Fibroblast of mammary gland (primary cell): ENCODE results near the gene TIGAR.

Experiments
- DNase-seq: peaks from one replicate; pipeline ENCODE4 v3.0.0-alpha.2; 2010; ENCODE audit warnings: low read depth
- H3K4me3 ChIP-seq: 2 replicates; pipeline ENCODE4 v1.5.1; 2011; ENCODE audit warnings: low read depth, mild to moderate bottlenecking, low read length, moderate library complexity; ENCODE audit not compliant: control insufficient read depth
- CTCF ChIP-seq: conservative IDR thresholded peaks from 2 replicates; pipeline ENCODE4 v1.5.1; 2011; ENCODE audit warnings: low read depth, low read length, inconsistent platforms; ENCODE audit not compliant: control insufficient read depth, insufficient read depth

Gene TIGAR

GRCh38 chr12:4283512-4284255 lies 37.3 kb upstream of the TIGAR start:
- no peak for TF ChIP-seq CTCF
- DNase-seq = no peak
- H3K4me3 ChIP-seq = no peak overlapping the region

- no peak for TF ChIP-seq CTCF
- no peak overlapping the region for H3K4me3 ChIP-seq
- no peak for DNase-seq
These were observed 36.7 kb upstream of the TIGAR start for GRCh38 chr12:4284306-4284705.

- no peak for DNase-seq
- TF ChIP-seq CTCF = no peak
- no peak overlapping the region for H3K4me3 ChIP-seq
These were observed 35.9 kb upstream of the TIGAR start for GRCh38 chr12:4285070-4285469.

- no peak overlapping the region for H3K4me3 ChIP-seq
- no peak for DNase-seq
- no peak for TF ChIP-seq CTCF
These were observed 34.8 kb upstream of the TIGAR start for GRCh38 chr12:4286228-4286627.

- H3K4me3 ChIP-seq = no peak overlapping the region
- TF ChIP-seq CTCF = no peak
- DNase-seq = no peak
These were observed 34.2 kb upstream of the TIGAR start for GRCh38 chr12:4286771-4287317.

GRCh38 chr12:4287325-4288211 lies 33.4 kb upstream of the TIGAR start:
- no peak overlapping the region for H3K4me3 ChIP-seq
- peak; percentile 79 for DNase-seq
- no peak for TF ChIP-seq CTCF
